Smooth muscle cell of the pulmonary artery (primary cell): Measurements from ENCODE around the gene FAM174C. TPM values are rescaled to one million over a fixed set of nuclear protein-coding genes. Genes with fewer than 3 reads are reported as not detected.

ENCODE experiments used
- total RNA-seq: library from RNA; depleted of rRNA; stranded (reverse); fragments of >200 nt; gene quantifications from 2 replicates; pipeline ENCODE4 v1.2.3, GENCODE V29; 2014

FAM174C gene
- total RNA-seq: 19.2 and 33.3 TPM in 2 replicates

GRCh38 chr19:1275260-1275975 lies at the start of gene FAM174C:
Gene FAM174C, plus strand, starts transcription at chr19:1275530. Its CDS starts 20 bp downstream, at chr19:1275550.

GRCh38 chr19:1237754-1238368 lies 37.5 kb upstream of the FAM174C start, which contains the start of gene CBARP:
Gene CBARP, minus strand, starts transcription at chr19:1238005. Its CDS starts 1,905 bp downstream, at chr19:1236100.

DNA sequence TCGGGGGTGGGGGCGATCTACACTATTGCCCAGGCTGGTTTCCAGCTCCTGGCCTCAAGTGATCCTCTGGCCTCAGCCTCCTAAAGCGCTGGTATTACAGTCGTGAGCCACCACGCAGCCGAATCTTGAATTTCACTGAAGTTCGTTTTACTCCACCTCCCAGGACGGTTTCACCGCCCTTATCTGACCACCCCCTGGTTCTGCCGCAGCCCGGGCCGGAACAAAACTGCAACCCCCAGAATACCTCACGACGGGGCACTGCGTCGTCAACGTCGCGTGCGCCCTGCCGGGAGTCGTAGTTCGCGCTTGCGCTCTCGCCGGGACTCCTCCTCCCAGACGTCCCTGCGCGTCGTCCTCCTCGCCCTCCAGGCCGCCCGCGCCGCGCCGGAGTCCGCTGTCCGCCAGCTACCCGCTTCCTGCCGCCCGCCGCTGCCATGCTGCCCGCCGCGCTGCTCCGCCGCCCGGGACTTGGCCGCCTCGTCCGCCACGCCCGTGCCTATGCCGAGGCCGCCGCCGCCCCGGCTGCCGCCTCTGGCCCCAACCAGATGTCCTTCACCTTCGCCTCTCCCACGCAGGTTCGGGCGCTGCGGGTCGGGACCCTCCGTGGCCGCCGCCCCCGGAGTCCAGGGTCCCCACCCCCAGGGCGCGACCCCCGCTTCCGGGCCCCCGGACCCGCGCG lies 33.8 kb upstream of the FAM174C start, which contains the start of gene ATP5F1D:
TSS of gene ATP5F1D (plus strand) at position 335 of the 679 bp plus-strand sequence. CDS start at position 435, 100 bp downstream.

DNA sequence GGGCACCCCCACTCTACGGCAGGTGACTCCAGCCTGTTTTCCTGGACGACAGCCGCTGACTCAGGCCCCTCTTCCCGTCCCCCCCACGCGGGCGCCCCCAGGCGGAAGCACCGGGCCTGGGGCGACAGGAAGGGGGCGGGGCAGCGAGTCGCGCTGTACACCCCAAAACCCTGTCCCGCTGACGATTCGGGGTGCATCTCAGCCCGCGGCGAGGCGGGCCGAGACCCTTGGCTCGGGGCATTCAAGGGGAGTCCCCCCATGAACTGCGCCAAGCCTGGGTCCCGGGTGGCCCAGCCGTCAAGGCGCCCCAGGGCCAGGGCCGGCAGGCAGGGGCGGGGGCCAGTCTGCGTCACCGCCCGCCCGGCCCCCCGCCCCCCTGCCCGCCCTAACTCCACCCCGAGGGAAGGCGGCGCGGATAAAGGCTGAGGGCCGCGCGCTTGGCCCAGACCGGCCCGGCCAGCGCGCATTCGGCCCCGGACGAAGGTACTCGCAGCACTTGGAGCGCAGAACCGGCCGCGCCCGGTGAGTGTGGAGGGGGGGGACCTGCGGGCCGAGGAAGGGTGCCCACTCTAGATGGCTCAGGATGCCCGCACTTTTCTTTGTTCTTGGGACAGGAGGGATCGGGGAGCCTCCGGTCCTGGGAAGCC lies 27.1 kb upstream of the FAM174C start, which contains the start of gene MIDN:
TSS of gene MIDN (plus strand) at position 445 of the 647 bp plus-strand sequence. CDS start 1,714 bp downstream, outside the sequence.

DNA sequence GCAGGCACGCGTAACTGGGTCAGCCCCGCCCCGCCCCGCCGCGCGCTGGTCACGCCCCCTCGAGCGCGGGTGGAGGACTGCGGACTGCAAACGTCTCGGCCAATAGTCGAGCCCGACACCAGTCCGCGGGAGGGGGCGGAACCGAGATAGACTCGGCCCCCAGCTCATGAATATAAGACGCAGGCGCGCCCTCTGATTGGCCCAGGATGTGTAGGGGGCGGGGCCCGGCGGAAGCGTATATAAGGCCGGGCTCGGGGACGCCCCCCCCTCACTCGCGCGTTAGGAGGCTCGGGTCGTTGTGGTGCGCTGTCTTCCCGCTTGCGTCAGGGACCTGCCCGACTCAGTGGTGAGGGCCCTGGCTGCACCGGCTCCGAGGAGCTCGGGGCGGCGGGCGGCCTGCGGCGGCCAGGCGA lies 6.3 kb upstream of the FAM174C start, which contains the start of gene CIRBP:
TSS of gene CIRBP (plus strand) at position 268 of the 413 bp plus-strand sequence. CDS start 1,602 bp downstream, outside the sequence.

GRCh38 chr19:1285737-1286360 lies 10.5 kb downstream of the FAM174C start, which contains the start of gene EFNA2:
Gene EFNA2, plus strand, starts transcription at chr19:1285873. Its CDS starts 296 bp downstream, at chr19:1286169.

Other genes starting within 250 kb of the FAM174C start
- 200 and 242 TPM in 2 replicates for gene CNN2, start 248.9 kb upstream of the FAM174C start, total RNA-seq
- 6.5 and 7.7 TPM in 2 replicates for gene ABCA7, start 235.4 kb upstream of the FAM174C start, total RNA-seq
- 0.65 and 2.1 TPM in 2 replicates for gene ARHGAP45, start 208.4 kb upstream of the FAM174C start, total RNA-seq
- gene POLR2E, start 180.2 kb upstream of the FAM174C start, total RNA-seq: 103 and 125 TPM in 2 replicates
- 171 and 174 TPM in 2 replicates for gene GPX4, start 171.5 kb upstream of the FAM174C start, total RNA-seq
- 74.7 and 93.6 TPM in 2 replicates for gene SBNO2, start 101.3 kb upstream of the FAM174C start, total RNA-seq
- 76.9 and 77.2 TPM in 2 replicates for gene STK11, start 69.8 kb upstream of the FAM174C start, total RNA-seq
- 2.3 and 7.7 TPM in 2 replicates for gene CBARP, start 37.5 kb upstream of the FAM174C start, total RNA-seq
- gene ATP5F1D, start 33.8 kb upstream of the FAM174C start, total RNA-seq: 24.0 and 32.8 TPM in 2 replicates
- 22.4 and 28.5 TPM in 2 replicates for gene MIDN, start 26.9 kb upstream of the FAM174C start, total RNA-seq
- 88.7 and 88.8 TPM in 2 replicates for gene CIRBP, start 6.2 kb upstream of the FAM174C start, total RNA-seq
- gene EFNA2, start 10.3 kb downstream of the FAM174C start, total RNA-seq: not detected in 2 replicates
- gene NDUFS7, start 108.4 kb downstream of the FAM174C start, total RNA-seq: 46.2 and 51.7 TPM in 2 replicates
- 26.1 and 38.8 TPM in 2 replicates for gene GAMT, start 126.0 kb downstream of the FAM174C start, total RNA-seq
- gene DAZAP1, start 132.1 kb downstream of the FAM174C start, total RNA-seq: 46.5 and 63.6 TPM in 2 replicates
- gene RPS15, start 162.9 kb downstream of the FAM174C start, total RNA-seq: 311 and 346 TPM in 2 replicates
- gene APC2, start 174.6 kb downstream of the FAM174C start, total RNA-seq: 0.13 and 0.20 TPM in 2 replicates
- gene C19orf25, start 203.7 kb downstream of the FAM174C start, total RNA-seq: 26.7 and 33.0 TPM in 2 replicates
- 0.92 and 1.4 TPM in 2 replicates for gene PCSK4, start 214.8 kb downstream of the FAM174C start, total RNA-seq
- 1.0 and 2.1 TPM in 2 replicates for gene REEP6, start 215.7 kb downstream of the FAM174C start, total RNA-seq
- 4.6 and 8.1 TPM in 2 replicates for gene ADAMTSL5, start 237.5 kb downstream of the FAM174C start, total RNA-seq
- gene PLK5, start 248.5 kb downstream of the FAM174C start, total RNA-seq: 0.13 TPM in 1 of 2 replicates, not detected in the other